Kasumi-1 (cell line): ENCODE data around the gene TMEM59.

Experiments used
- DNase-seq, 2 experiments: peaks; one replicate each; lab custom pipeline; 2025; lab: John Stamatoyannopoulos, UW

TMEM59 gene

GRCh38 chr1:53984726-53985125 lies 68.3 kb downstream of the TMEM59 start:
- DNase-seq: no peak

- DNase-seq: no peak
Observed at GRCh38 chr1:53982763-53983104, 70.3 kb downstream of the TMEM59 start.

- DNase-seq: peak; percentile 43 to 53
Observed at GRCh38 chr1:53982034-53982762, 70.8 kb downstream of the TMEM59 start.

- DNase-seq: no peak
Observed at GRCh38 chr1:53981220-53981619, 71.8 kb downstream of the TMEM59 start.

- no peak for DNase-seq
Observed at GRCh38 chr1:53979712-53980450, 73.1 kb downstream of the TMEM59 start.
